CD4-positive, alpha-beta T cell treated with Interleukin-10 for 1 hour (primary cell): ENCODE data around the gene SPPL2B.

ENCODE experiments used
- DNase-seq: peaks from one replicate; pipeline ENCODE4 v3.0.0-alpha.2; 2020

SPPL2B gene

DNA sequence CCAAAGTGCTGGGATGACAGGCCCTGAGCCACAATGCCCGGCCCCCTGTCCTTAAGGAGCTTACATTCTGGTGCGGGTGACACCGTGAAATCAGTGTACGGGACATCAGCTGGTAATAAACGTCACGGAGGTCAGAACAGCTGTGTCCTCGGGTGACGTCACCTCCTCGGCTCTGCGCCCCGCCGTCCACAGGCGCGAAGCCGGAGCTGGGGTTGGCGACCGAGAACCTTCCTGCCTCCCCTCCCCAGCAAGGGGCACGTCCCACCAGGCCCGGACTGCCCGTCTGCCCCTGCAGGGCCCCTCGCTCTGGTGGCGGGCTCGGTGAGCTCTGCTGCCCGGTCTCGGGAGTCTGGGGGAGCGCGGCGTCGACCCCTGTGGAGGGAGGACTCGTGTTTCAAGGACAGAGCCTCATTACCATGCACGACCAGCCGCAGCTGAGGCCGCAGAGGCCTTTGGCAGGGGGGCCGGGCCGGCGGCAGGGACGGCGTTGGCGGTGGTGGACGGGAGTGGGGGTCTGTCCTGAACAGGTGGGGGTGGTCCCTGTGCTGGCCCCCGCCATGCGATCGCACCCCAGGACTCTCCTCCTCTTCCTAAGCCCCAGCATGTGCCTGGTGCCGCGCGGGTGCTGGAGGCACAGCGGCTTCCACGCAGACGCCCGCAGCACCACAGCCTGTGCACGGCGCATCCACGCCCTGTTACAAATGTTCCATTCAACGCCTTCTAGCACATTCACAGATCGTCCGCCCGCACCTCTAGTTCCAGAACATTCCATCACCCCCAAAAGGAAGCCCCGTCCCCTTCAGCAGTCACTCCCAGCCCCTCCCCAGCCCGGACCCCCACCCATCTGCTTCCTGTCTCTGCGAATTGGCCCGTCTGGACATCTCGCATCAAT, 25.9 kb upstream of the SPPL2B start:
- no peak for DNase-seq

DNA sequence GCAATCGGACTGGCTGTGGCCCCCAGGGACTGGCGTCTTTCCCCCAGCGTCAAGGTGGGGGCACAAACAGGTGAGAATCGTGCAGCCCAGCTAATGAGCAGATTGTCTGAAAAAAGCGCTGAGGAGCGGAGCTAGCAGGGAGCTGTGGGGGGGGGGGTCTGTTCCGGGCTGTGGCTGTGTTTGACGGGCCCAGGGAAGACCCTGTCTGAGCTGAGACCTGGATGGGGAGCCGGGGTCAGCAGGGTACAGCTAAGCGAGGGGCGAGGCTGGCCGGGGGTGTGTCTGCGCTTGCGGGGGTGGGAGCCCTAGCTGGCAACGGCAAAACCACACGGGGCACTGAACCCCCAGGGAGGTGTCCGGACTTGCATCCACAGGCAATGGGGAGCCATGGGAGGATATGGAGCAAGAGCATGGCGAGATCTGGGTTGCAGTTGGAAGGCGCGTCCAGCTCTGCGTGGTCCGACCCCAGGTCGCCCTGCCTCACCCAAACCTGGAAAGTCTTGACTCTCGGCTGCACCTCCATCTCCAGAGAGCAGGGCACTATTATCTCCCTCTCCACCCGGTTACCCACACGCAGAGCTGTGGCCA, 25.2 kb upstream of the SPPL2B start:
- no peak for DNase-seq

DNA sequence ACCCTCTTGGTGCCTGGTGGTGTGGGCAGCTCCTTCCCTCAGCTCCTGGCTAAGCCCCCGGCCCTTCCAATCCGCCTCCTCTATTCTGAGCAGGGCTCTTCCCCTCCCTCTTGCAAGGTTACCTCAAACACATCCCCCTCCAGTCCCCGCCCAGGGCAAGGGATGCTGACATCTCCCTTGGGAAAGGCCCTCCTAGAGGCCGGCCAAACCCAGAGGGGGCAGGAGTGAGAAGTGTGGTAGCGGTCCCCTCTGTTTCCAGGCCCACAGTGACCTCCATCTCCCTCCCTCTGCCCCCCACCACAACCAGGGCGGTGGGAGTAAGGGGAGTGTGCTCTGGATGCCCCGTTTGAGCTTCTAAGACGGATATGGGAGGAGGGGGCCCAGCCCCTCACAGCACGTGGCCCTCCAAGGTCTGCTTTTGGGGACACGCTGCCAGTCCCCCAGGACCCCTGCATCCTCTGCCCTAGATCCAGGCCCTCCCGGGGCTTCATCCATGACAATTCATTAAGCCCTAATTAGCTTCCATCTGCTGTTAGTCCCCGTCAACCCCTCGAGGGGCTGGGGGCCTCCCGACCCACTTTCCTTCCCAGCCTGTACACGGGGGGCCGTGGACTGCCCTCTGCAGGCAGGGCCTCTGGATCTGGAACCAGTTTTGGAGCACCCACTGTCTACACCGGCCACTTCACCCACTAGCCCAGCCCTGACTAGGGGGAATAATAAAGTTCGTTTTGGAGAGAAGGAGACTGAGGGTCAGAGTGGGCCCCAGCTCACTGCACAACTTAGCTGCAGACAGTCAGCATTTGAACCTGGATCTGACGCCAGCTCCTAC, 22.8 kb upstream of the SPPL2B start:
- no peak for DNase-seq

DNA sequence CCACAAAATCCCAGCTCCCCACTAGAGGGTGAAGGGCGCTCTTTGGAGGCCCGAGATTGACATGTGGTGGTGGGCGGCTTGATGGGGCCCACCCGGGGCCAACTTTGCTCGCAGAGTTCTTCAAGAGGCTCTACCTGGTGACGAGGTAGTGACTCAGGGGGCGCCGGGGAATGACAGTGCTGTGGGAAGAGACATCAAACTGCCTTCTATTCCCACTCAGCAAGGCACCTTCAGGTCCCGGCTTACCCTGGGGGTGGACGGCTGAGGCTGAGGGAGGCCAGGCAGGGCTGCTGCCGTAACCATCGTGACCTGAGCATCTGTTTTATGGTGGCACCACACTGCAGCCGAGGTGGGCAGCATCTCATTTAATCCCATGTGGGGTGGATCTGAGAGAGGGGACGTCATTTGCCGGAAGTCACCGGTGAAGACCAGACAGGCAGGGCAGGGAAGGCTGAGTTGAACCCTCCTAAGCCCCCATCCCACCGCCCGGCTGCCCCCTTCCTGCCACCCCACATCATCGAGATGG, 22.1 kb upstream of the SPPL2B start:
- no peak for DNase-seq

DNA sequence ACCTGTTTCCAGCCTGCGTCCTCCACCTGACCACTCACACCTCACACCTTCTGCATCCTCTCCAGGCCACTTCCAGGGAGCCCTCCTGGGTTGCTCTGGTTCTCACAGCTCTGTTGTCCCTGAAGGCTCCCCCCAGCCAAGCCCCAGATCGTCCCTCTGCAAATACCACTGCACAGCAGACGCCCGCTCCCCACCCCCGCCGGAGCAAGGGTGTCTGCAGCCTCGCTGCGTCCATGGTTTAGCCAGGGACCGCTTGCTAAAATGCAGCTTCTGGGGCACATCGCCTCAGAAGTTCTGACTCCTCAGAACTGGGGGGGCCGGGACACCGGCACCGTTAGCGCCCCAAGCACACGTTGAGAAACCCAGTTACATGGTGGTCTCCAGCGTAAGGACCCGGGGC, 21.5 kb upstream of the SPPL2B start:
- DNase-seq = no peak

DNA sequence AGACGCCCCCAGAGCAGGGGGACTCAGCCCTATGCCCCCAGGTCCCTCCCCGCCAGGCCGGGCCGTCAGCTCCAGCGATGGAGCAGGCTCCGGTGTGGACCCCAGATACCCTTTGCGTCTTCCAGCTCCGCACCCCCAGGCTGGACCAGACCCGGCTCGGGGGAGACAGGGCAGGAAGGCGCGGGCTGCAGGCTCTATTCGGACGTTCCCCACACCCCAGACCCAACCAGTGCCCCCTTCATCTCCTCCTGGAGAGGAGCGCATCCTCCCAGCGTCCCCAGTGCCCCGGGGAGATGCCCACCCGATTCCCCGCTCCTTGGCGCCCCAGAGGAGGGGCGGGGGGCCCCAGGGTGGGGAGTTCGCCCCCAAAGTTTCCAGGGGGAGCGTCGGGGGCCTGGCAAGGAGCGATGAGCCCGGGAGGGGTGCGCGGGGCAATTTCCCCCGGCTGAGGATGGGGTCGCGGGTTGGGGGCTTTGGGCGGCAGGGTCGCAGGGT, 20.9 kb upstream of the SPPL2B start:
- no peak for DNase-seq

DNA sequence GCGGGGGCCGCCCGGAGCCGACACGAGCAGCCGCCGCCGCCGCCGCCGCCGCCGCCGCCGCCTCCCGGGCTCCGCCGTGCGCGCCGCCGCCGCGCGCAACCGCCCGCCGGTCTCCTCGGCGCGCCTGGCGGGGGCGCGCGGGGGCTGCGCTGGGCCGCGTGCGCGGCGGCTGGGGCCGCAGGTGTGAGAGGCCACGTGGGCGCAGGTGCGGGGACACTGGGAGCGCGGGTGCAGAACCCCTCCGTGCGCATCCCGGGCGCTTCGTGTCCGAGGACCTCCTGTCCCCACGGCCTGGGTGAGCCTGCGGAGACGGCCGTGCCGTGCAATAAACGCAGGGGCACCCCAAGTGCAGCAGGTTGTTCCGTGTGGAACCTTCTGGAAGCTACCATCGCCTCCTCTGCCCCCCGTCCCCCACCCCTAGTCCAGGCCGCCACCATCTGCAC, 20.3 kb upstream of the SPPL2B start, which contains the start of gene LINGO3:
Gene LINGO3, minus strand, starts transcription at position 41 of the 443 bp plus-strand sequence. CDS start 16,378 bp downstream, outside the sequence.
- DNase-seq = no peak

DNA sequence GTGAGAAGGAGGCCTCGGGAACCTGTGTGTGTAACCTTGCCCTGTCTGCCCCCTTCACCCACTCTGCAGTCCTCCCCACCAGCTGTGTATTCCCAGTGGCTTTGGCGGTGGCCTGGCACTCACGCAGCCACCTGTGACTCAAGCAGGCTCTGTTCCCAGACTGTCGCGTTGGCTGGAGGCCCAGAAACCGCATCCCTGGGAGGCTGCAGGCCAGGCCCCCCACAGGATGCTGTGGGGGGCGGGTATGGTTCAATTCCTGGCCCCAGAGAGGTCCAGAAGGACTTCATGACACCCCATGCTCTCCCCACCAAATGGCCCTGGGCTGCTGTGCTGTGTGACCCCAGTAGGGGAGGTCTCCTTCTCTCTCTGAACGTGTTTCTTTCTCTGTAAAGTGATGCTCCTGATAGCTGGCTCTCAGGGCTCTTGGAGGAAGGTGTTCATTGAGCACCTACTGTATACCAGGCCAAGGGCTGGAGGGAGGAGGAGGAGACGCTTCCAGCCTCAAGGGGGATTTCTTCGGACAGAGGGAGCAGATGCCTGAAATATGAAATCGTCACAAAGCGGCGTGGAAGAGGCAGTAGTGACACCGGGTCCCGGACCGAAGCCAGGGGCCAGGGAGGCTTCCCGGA, 18.6 kb upstream of the SPPL2B start:
- DNase-seq = no peak

DNA sequence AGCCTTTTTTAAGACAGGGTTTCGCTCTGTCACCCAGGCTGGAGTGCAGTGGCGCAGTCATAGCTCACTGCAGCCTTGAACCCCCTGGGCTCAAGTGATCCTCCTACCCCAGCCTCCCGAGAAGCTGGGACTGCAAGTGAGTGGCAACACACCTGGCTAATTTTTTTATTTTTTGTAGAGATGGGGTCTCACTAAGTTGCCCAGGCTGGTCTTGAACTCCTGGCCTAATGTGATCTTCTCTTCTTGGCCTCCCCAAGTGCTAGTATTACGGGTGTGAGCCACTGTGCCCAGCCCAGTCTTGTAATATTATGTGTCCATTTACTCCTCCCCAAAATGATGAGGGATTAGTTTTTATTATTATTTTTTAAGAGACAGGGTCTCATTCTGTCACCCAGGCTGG, 17.4 kb upstream of the SPPL2B start:
- no peak for DNase-seq

DNA sequence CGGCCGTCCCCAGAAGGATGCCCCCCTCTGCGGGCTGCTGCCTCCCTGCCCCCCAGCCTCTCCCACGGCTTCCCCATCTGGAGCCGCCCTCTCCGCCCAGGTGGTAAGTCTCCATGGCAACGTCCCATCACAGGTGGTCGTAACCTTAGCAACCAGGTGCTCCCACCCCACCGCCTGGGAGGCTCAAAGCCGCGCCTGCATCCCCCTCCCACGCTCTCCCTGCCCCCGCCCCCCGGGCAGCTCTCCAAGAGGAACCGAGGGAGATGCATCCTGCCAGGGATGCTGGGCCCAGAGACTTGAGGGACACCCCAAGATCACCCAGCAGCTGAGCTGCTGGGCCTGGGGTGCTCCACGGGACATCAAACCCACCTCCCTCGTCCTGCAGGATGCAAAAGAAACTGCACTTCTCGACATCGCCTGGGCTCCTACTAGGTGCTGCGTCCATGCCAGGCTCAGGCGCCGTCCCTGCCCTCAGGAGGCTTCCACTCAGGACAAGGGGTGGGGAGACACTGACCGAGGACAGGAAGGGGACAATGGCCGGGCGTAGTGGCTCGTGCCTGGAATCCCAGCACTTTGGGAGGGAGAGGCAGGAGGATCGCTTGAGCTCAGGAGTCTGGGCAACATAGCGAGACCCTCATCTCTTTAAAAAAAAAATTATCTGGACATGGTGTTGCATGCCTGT, 15.5 kb upstream of the SPPL2B start:
- DNase-seq = no peak

DNA sequence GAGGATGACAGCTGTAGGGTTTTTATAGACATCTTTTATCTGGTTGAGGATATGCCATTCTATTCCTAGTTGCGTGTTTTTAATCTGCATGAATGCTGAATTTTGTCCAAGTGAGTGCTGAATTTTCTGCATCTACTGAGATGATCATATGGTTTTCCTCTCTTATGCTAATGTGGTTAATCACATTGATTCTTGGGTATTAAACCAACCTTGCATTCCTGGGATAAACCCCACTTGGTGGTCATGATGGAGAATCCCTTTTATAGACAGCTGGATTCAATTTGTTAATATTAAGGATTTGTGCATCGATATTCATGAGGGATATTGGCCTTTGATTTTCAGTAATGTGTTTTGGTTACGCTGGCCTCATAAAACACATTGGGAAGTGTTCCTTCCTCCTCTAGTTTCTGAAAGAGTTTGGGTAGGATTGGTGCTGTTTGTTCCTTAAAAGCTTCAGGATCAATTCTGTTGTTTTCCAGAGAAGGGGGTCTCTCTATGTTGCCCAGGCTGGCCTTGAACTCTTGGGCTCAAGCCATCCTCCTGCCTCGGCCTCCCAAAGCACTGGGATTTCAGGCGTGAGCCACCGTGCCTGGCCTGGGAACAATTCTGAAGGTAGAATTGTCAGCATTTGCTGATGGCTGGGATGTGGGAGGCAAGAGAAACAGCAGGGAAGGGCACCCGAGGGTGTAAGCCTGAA, 13.2 kb upstream of the SPPL2B start:
- no peak for DNase-seq

DNA sequence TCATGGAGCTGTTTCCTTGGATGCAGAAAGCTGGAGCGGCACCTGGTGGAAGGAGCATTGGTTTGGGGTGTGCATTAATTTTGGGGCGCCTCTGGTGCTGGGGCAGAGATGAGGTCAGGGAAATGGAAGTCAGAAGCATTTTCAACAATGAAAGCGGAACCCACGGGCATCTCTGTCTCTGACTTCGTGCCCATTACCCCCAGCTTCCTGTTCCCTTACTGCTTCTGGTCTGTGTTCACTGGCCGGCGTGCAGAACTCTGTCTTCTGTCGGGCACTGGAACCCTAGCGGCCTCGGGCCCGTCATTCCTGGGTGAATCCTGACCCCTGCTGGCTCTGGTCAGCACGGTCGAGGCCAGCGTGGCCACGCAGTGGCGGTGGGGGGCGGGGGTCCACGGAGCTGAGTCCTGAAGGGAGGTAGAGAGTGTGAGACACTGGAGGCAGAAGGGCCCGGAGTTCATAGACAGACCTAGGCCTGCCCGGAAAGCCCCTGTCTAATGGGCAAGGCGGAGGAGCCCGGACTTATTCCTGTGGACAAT, 12.6 kb upstream of the SPPL2B start:
- peak; percentile 43 for DNase-seq

DNA sequence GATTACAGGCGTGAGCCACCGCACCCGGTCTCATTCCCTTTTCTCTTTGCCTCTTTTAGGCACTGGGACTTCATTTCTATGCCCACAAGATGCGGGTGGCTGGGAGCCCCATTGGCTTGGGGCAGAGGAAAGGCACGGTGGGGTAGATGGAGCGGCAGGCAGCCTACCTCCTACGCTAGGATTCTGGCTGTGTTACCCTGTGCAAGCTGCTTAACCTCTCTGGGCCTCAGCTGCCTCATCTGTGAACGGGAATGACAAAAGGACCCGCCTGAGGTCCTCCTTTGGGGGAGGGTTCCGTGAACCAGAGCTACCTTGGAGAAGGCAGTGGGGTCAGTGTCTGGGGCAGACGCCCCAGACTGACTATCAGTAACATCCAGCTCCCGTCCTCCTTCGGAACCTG, 11.2 kb upstream of the SPPL2B start:
- no peak for DNase-seq

DNA sequence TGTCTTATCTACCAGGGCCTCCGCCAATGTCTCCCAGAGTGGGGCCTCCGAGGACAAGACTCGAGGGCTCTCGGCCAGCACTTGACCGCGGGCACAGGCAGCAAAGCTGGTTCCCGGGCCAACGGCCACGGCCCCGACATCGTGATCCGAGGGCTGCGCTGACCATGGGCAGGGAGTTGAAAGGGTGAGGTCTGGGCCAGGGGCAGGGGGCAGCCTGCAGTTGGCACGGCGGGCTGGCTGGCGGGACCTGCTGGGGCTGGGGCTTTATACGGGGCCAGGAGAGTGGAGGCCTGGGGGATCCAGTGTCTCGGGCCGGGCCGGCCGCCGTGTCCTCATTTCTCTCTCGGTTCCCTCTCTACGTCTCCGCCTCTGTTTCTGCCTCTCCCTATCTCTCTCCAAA, 10.7 kb upstream of the SPPL2B start:
- no peak for DNase-seq

DNA sequence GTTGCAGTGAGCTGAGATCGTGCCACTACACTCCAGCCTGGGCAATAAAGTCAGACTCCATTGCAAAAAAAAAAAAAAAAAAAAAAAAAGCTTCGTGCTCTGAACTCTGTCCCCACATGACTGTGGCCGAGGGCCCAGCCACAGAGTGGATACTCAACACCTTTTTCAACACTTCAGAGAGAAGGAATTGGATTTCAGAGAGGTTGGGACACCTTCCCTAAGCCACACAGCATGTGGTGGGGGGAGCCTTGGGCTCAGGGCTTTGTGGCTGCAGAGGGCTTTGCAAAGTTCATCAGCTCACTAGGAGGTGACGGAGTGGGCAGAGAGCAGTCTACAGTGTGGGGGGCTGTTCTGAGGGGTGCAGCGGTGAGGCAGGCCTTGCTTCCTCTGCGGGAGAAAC, 9.6 kb upstream of the SPPL2B start:
- no peak for DNase-seq

DNA sequence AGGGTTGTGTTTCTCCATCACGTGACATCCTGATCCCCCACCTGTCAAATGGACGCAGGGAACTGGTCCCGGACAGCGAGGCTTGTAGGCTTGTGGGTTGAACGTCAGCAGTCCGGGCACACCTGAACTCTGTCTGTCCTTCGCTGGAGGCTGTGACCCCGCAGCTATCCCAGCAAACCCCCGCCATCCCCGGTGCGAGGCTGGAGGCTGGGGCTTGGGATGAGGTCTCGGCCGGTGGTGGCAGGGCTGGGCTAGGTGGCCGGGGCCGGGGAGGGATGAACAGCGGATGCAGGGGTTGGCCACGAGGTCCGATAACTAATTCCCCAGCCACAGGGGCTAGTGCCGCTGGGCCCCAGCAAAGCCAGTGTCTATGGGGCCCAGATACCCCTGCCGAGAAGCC, 8.9 kb upstream of the SPPL2B start:
- no peak for DNase-seq

DNA sequence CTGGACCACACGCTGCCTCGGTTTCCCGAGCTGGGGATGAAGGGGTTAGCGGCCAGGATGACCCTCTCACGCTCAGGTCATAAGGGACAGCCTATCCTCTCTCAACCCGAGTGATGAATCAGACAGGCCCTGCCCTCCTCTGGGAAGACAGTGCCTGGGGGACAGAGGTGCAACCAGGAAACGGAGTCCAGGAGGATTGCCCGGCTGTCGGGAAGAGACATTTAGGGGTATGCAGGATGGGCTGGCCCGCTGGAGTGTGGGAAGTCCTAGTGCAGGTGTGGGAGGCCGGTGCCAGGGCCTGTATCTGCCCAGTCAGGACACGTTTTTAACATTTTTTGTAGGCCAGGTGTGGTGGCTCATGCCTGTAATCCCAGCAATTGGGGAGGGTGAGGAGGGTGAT, 8.4 kb upstream of the SPPL2B start:
- no peak for DNase-seq

DNA sequence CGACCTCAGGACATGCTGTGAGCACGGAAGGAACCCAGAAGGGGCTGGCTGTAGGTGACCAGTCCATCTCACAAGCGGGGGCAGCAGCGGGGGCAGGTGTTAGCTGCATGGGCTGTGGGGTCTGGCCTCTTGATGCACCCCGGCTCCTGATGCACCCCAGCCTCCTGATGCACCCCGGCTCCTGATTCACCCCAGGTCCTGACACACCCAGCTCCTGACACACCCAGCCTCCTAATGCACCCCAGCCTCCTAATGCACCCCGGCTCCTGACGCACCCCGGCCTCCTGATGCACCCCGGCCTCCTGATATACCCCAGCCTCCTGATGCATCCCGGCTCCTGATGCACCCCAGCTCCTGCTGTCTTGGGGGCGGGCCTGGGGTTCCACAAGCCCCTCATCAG, 7.5 kb upstream of the SPPL2B start:
- no peak for DNase-seq

DNA sequence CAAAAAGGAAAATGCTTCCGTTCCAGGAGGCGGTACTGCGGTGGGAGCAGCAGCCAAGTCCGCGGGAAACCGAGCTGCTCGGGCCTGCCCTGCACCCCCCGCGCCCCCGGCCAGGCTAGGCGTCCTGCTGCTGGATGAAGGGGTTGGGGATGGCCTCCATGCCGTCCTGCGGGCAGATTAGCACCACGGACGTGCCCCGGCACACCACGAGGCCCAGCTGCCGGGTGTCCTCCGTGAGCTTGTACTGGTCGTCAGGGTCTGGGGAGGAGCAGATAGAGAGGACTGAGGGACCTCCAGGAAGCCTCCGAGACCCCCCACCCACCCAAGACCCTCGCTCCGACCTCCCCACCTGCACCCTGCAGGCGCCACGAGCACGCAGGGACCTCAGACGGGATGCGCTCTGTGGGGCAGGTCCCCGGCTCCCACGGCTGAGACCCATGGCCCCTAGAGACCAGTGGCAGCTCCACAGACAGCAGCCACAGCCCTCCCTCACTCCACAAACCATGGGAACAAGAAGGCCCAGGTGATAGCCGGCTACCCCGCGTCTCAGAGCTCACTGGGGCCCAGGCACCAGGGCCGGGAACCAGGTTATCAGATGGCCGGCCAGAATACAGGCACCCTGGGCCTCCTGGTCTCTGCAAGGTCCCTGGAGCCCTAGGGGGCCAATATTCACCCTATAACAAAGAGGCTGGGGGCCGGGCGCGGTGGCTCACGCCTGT, 6.8 kb upstream of the SPPL2B start:
- DNase-seq = no peak

DNA sequence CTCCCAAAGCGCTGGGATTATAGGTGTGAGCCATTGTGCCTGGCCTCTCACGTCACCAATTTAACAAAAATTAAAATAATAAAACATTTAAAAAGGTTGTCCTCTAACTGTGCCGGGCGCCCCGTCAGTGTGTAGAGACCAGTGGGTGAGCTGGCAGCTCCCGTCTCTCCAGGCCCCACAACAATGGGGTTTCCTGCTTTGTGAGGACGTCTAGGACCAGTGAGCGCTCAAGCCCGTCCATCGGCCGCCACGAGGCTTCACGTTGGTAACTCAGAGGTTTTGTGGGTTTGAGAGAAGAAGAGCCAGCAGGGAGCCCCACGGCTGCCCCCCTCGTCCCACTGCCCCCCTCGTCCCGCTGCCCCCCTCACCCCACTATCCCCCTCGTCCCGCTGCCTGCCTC, 4.8 kb upstream of the SPPL2B start:
- no peak for DNase-seq
